GM10248 (cell line): Measurements from ENCODE around the gene HOXC10.

Source experiments
- CTCF ChIA-PET: fragments of 300-600 bp; sonication (Branson Sonifier 250); formaldehyde crosslinking; extraction: SDS; loops from one replicate; lab custom pipeline; 2021; ENCODE audit warnings: antibody characterized with exemption; lab: Yijun Ruan, JAX
- POLR2A ChIA-PET: fragments of 350-650 bp; sonication (Branson Sonifier 250); formaldehyde crosslinking; extraction: SDS; loops from one replicate; lab custom pipeline; 2020; ENCODE audit warnings: antibody characterized with exemption; lab: Yijun Ruan, JAX
- DNase-seq: peaks from one replicate; pipeline ENCODE4 v3.0.0; 2012; ENCODE audit errors: extremely low spot score
- CTCF ChIP-seq: IDR thresholded peaks from 2 replicates; pipeline ENCODE4 v1.5.1; 2012; ENCODE audit warnings: mild to moderate bottlenecking, low read depth; ENCODE audit errors: extremely low read depth, missing control alignments, control extremely low read depth

HOXC10 gene

GRCh38 chr12:54017027-54017788 is 32.3 kb downstream of the HOXC10 start:
- ChIA-PET CTCF (interaction anchor here (0.8 to 4.2 kb wide), 14 partner anchors 10 to 199 kb away, joined by 3 to 26 read pairs (median 6); partner anchors contain the start of genes HOXC10, HOXC5 and SMUG1), POLR2A (interaction anchor here (0.6 kb wide), 1 partner anchor 37 kb away, joined by 3 read pairs; the partner anchor contains the start of gene HOXC4)
- DNase-seq, result no peak
- no peak for TF ChIP-seq CTCF

DNA sequence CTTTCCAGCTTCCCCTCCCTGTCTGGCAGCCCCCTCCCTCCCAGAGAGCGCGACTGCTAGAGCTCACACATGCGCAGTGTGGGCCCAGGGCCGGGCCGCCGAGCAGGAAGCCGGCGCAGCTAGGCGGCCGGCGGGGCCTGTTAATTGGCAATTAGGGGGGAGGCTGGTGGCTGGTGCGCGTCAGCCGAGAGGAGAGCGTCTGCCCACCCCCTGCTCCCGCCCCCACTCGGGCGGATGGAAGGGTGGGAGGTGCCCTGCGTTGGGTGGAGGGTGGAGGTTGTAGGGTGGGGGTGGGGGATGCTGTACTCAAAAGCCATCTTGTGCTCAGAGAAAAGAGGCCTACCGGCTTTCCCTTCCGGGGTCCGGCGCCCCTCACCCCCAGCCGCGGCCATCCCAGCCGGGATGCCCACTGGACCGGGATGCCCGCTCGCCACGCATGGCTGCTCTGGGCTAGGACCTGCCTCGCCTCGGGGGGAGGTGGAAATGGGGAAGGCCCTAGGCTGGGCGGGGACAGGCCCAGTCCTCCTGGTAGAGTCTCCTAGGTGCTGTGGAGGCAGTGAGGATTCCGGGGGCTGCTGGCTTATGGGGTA is 33.0 kb downstream of the HOXC10 start:
- no peak for TF ChIP-seq CTCF
- peak; percentile 94 for DNase-seq
- POLR2A ChIA-PET, result interaction anchor here (0.6 kb wide), 1 partner anchor 36 kb away, joined by 3 read pairs; the partner anchor contains the start of gene HOXC4
- CTCF ChIA-PET, result interaction anchor here (0.8 to 4.2 kb wide), 12 partner anchors 11 to 199 kb away, joined by 4 to 26 read pairs (median 8); partner anchors contain the start of genes HOXC10, HOXC5 and SMUG1

DNA sequence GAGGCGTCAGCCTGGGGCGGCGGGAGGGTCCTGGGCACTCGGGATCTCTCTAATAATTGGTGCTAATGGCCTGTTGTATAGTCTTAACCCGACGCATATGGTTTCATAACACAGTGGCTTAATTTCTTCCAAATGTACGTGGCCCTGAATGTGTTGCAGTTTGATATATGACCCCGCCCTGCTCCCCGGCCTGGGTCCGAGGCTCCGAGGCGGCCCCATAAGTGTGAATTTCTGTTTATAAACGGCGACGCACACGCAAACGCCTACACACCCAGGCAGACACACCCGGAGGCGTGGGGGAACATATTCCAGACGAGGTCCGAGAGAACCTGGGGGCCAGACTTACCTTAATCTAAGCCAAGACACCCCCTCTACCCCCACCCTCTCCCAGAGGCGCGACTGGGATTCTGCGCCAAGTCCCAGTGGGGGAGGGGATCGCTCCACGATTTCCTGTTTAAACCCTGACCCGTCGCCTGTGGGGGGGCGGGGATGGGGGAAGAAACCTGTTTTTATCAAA is 33.6 kb downstream of the HOXC10 start:
- DNase-seq, result no peak
- POLR2A ChIA-PET, result no interaction called here
- TF ChIP-seq CTCF, result no peak
- CTCF ChIA-PET, result interaction anchor here (1.8 to 2.2 kb wide), 2 partner anchors 170 to 189 kb away, joined by 10 to 21 read pairs; partner anchors contain the start of gene SMUG1

GRCh38 chr12:54019091-54019811 is 34.3 kb downstream of the HOXC10 start:
- ChIA-PET CTCF (interaction anchor here (6.1 kb wide), 1 partner anchor 14 kb away, joined by 56 read pairs; the partner anchor contains the start of gene HOXC5), POLR2A (no interaction called here)
- no peak for TF ChIP-seq CTCF
- no peak for DNase-seq

GRCh38 chr12:54019924-54020590 is 35.1 kb downstream of the HOXC10 start:
- POLR2A ChIA-PET, result no interaction called here
- no peak for DNase-seq
- CTCF ChIA-PET, result interaction anchor here (4.6 to 6.1 kb wide), 2 partner anchors 12 to 13 kb away, joined by 52 to 56 read pairs; partner anchors contain the start of genes HOXC5 and HOXC8
- no peak for TF ChIP-seq CTCF
